HEK293 (cell line): Measurements from ENCODE around the gene MAML2.

Experiments used
- CTCF ChIA-PET: fragments of 350-600 bp; formaldehyde crosslinking; extraction: SDS; loops from one replicate; lab custom pipeline; 2021; ENCODE audit warnings: antibody characterized with exemption; lab: Yijun Ruan, JAX
- POLR2A ChIA-PET: fragments of 300-600 bp; formaldehyde crosslinking; extraction: SDS; loops from one replicate; lab custom pipeline; 2020; ENCODE audit warnings: antibody characterized with exemption, inconsistent platforms; lab: Yijun Ruan, JAX
- H3K27ac ChIP-seq: fragments of 200-500 bp; sonication (Bioruptor generic); 2 replicates; pipeline ENCODE4 v1.5.1; 2014; ENCODE audit warnings: low read depth, low read length, control low read depth, inconsistent platforms; ENCODE audit errors: extremely low read depth
- H3K36me3 ChIP-seq, 2 experiments: fragments of 200-500 bp in 1 of 2; sonication (Bioruptor generic) in 1 of 2; 1 replicate in 1 of 2; 2 replicates in 1 of 2; pipeline ENCODE4 v1.5.1; 2014 to 2017; ENCODE audit warnings: inconsistent platforms in 2 of 2, low read length in 2 of 2; ENCODE audit not compliant: control insufficient read depth in 2 of 2, insufficient read depth in 1 of 2
- H3K4me1 ChIP-seq: fragments of 200-500 bp; sonication (Bioruptor generic); 2 replicates; pipeline ENCODE4 v1.5.1; 2014; ENCODE audit warnings: mild to moderate bottlenecking, low read length, inconsistent platforms; ENCODE audit not compliant: control insufficient read depth, insufficient read depth
- H3K4me3 ChIP-seq: 2 replicates; pipeline ENCODE4 v1.5.1; 2011; ENCODE audit warnings: low read depth, mild to moderate bottlenecking, control low read depth, low read length, moderate library complexity
- H3K9me3 ChIP-seq: fragments of 200-500 bp; sonication (Bioruptor generic); 2 replicates; pipeline ENCODE4 v1.5.1; 2014; ENCODE audit warnings: low read depth, low read length, inconsistent platforms; ENCODE audit not compliant: control insufficient read depth, insufficient read depth
- GLI2 ChIP-seq: fragments of 450-650 bp; formaldehyde crosslinking; IDR thresholded peaks from 2 replicates; pipeline ENCODE4; 2017; ENCODE audit warnings: missing biosample characterization, missing genetic modification characterization, low read depth, borderline replicate concordance
- TCF7L2 ChIP-seq: IDR thresholded peaks from 2 replicates; pipeline ENCODE4 v1.6.1; 2011; ENCODE audit warnings: low read depth, mild to moderate bottlenecking, inconsistent platforms, low read length, moderate library complexity, borderline replicate concordance
- YY2 ChIP-seq: fragments of 450-650 bp; formaldehyde crosslinking; IDR thresholded peaks from 2 replicates; pipeline ENCODE4 v1.5.1; 2016; ENCODE audit warnings: missing biosample characterization, missing genetic modification characterization
- ZNF10 ChIP-seq: fragments of 450-650 bp; formaldehyde crosslinking; IDR thresholded peaks from 2 replicates; pipeline ENCODE4 v1.5.1; 2017; ENCODE audit warnings: missing biosample characterization, missing genetic modification characterization
- ZNF24 ChIP-seq: fragments of 450-650 bp; formaldehyde crosslinking; IDR thresholded peaks from 2 replicates; pipeline ENCODE4 v1.5.1; 2016; ENCODE audit warnings: missing biosample characterization, missing genetic modification characterization
- ZNF292 ChIP-seq: fragments of 450-650 bp; formaldehyde crosslinking; IDR thresholded peaks from 2 replicates; pipeline ENCODE4 v1.5.1; 2016; ENCODE audit warnings: low read depth, missing biosample characterization, missing genetic modification characterization, borderline replicate concordance
- ZNF341 ChIP-seq: fragments of 450-650 bp; formaldehyde crosslinking; IDR thresholded peaks from 2 replicates; pipeline ENCODE4; 2016; ENCODE audit warnings: low read depth, missing biosample characterization, missing genetic modification characterization
- ZNF664 ChIP-seq: fragments of 450-650 bp; formaldehyde crosslinking; IDR thresholded peaks from 2 replicates; pipeline ENCODE4 v1.5.1; 2016; ENCODE audit warnings: missing biosample characterization, missing genetic modification characterization
- ZNF776 ChIP-seq: fragments of 450-650 bp; formaldehyde crosslinking; IDR thresholded peaks from 2 replicates; pipeline ENCODE4 v1.5.0; 2017; ENCODE audit warnings: missing biosample characterization, missing genetic modification characterization, borderline replicate concordance
- TF ChIP-seq, protein P1 (sequence below): fragments of 450-650 bp; formaldehyde crosslinking; IDR thresholded peaks from 2 replicates; pipeline ENCODE4 v1.5.1; 2017; ENCODE audit warnings: missing biosample characterization, missing genetic modification characterization
- TF ChIP-seq, protein P2 (sequence below): fragments of 450-650 bp; formaldehyde crosslinking; optimal IDR thresholded peaks from 2 replicates; pipeline ENCODE3; 2016; ENCODE audit warnings: missing biosample characterization, mild to moderate bottlenecking, missing genetic modification characterization
- TF ChIP-seq, protein P3 (sequence below): fragments of 450-650 bp; formaldehyde crosslinking; IDR thresholded peaks from 2 replicates; pipeline ENCODE4 v1.5.1; 2017; ENCODE audit warnings: missing biosample characterization, mild to moderate bottlenecking, missing genetic modification characterization, moderate library complexity
- TF ChIP-seq, protein P4 (sequence below): fragments of 450-650 bp; formaldehyde crosslinking; IDR thresholded peaks from 2 replicates; pipeline ENCODE4 v1.5.1; 2016; ENCODE audit warnings: missing biosample characterization, missing genetic modification characterization, low read depth
- TF ChIP-seq, protein P5 (sequence below): fragments of 450-650 bp; formaldehyde crosslinking; IDR thresholded peaks from 2 replicates; pipeline ENCODE4 v1.5.1; 2016; ENCODE audit warnings: missing biosample characterization, missing genetic modification characterization, low read depth
- TF ChIP-seq, protein P6 (sequence below): fragments of 450-650 bp; formaldehyde crosslinking; IDR thresholded peaks from 2 replicates; pipeline ENCODE4 v1.5.1; 2016; ENCODE audit warnings: missing biosample characterization, missing genetic modification characterization
- TF ChIP-seq, protein P7 (sequence below): IDR thresholded peaks from 2 replicates; pipeline ENCODE4 v1.6.1; 2011; ENCODE audit warnings: mild to moderate bottlenecking, low read depth, low read length, borderline replicate concordance

Gene MAML2

DNA sequence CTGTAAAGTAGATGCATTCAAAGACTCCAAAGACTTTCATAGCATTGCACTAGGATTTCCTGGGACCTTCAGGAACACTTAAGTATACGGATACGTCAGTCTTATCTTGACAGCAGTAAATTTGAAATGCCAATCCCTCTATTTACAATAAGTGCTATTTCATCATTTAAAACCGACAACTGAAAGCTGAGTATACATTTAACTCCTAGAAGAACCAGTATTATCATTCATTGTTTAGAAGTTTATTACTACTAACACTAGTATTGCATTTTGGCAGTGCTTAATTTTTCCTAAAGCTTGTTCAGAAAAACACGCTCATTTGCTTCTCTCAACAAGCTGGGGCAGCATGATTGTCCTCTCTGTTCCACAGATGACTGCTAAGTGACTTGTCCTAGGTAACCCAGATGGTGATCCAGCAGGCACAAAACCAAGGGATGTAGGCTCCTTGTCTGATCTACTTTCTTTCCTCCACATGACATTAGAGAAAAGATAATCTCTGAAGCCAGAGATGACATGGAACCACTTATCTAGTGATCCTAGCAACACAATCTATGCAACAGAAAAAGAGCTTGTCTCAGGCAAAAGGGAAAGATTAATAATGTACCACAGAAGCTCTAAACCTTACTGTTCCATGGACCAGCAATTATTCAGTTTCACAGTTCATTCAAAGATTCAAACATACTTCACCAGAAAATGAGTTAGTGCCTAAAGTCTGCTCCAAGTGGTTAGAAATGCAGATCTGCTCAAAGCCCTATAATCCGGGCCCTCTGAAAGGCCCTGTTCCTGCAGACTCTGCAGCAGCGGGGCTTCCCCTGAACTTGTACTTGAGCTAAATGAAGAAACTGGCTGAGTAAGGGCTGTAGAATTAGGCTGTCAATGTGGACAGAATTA, 5.2 kb downstream of the MAML2 start:
- Histone ChIP-seq H3K4me1 (peaks cover 6% of the 10 kb centered on the region), H3K9me3 (no peaks in the 10 kb centered on the region)
- TF ChIP-seq, protein P1, sequence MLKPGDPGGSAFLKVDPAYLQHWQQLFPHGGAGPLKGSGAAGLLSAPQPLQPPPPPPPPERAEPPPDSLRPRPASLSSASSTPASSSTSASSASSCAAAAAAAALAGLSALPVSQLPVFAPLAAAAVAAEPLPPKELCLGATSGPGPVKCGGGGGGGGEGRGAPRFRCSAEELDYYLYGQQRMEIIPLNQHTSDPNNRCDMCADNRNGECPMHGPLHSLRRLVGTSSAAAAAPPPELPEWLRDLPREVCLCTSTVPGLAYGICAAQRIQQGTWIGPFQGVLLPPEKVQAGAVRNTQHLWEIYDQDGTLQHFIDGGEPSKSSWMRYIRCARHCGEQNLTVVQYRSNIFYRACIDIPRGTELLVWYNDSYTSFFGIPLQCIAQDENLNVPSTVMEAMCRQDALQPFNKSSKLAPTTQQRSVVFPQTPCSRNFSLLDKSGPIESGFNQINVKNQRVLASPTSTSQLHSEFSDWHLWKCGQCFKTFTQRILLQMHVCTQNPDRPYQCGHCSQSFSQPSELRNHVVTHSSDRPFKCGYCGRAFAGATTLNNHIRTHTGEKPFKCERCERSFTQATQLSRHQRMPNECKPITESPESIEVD (tag by site-specific recombination): peak; percentile 76
- TF ChIP-seq, protein P2, sequence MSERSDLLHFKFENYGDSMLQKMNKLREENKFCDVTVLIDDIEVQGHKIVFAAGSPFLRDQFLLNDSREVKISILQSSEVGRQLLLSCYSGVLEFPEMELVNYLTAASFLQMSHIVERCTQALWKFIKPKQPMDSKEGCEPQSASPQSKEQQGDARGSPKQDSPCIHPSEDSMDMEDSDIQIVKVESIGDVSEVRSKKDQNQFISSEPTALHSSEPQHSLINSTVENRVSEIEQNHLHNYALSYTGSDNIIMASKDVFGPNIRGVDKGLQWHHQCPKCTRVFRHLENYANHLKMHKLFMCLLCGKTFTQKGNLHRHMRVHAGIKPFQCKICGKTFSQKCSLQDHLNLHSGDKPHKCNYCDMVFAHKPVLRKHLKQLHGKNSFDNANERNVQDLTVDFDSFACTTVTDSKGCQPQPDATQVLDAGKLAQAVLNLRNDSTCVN: no peak
- TF ChIP-seq ZNF341 (tag by site-specific recombination): no peak
- no peak for TF ChIP-seq ZNF10 (tag by site-specific recombination)
- TF ChIP-seq, protein P3, sequence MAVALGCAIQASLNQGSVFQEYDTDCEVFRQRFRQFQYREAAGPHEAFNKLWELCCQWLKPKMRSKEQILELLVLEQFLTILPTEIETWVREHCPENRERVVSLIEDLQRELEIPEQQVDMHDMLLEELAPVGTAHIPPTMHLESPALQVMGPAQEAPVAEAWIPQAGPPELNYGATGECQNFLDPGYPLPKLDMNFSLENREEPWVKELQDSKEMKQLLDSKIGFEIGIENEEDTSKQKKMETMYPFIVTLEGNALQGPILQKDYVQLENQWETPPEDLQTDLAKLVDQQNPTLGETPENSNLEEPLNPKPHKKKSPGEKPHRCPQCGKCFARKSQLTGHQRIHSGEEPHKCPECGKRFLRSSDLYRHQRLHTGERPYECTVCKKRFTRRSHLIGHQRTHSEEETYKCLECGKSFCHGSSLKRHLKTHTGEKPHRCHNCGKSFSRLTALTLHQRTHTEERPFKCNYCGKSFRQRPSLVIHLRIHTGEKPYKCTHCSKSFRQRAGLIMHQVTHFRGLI (tag by site-specific recombination): peak; percentile 39; the same call in 1 of the 2 replicates
- TF ChIP-seq, protein P4, sequence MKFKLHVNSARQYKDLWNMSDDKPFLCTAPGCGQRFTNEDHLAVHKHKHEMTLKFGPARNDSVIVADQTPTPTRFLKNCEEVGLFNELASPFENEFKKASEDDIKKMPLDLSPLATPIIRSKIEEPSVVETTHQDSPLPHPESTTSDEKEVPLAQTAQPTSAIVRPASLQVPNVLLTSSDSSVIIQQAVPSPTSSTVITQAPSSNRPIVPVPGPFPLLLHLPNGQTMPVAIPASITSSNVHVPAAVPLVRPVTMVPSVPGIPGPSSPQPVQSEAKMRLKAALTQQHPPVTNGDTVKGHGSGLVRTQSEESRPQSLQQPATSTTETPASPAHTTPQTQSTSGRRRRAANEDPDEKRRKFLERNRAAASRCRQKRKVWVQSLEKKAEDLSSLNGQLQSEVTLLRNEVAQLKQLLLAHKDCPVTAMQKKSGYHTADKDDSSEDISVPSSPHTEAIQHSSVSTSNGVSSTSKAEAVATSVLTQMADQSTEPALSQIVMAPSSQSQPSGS: peak; percentile 47
- no peak for TF ChIP-seq YY2 (tag by site-specific recombination)
- 0 out of 2 replicates have a peak, but pooled peaks have one; percentile 5 for TF ChIP-seq TCF7L2
- TF ChIP-seq ZNF292: no peak
- TF ChIP-seq, protein P5, sequence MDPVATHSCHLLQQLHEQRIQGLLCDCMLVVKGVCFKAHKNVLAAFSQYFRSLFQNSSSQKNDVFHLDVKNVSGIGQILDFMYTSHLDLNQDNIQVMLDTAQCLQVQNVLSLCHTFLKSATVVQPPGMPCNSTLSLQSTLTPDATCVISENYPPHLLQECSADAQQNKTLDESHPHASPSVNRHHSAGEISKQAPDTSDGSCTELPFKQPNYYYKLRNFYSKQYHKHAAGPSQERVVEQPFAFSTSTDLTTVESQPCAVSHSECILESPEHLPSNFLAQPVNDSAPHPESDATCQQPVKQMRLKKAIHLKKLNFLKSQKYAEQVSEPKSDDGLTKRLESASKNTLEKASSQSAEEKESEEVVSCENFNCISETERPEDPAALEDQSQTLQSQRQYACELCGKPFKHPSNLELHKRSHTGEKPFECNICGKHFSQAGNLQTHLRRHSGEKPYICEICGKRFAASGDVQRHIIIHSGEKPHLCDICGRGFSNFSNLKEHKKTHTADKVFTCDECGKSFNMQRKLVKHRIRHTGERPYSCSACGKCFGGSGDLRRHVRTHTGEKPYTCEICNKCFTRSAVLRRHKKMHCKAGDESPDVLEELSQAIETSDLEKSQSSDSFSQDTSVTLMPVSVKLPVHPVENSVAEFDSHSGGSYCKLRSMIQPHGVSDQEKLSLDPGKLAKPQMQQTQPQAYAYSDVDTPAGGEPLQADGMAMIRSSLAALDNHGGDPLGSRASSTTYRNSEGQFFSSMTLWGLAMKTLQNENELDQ (tag by site-specific recombination): no peak
- TF ChIP-seq, all 188 proteins: peak for 4
- Histone ChIP-seq H3K27ac (peak overlapping the region; percentile 12; the same call in 1 of the 2 replicates), H3K36me3 (no peaks in the 10 kb centered on the region), H3K4me3 (no peak overlapping the region)
- ChIA-PET CTCF (interaction anchor here (0.5 to 1.2 kb wide), 3 partner anchors 283 to 1679 kb away, joined by 3 to 5 read pairs (median 4); no protein-coding TSS in a partner anchor), POLR2A (no interaction called here)

DNA sequence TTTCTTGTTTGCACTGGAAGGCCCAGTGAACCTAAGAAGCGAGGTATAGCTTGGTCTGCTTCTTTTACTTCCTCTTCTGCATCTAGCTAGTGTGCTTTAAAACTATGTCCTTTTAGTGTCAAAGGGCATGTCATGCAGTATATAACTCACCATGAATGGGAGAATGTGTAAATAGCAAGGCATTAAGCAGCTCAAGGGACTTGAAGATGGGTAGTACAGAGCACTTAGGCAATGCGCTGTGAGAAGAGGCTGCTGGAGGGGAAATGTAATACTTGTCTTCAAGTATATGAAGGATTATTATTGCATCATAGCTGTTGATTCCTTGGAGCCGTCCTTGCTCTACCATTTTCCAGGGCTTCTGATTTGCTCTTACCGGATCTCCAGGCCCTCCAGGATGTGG, 7.6 kb downstream of the MAML2 start:
- no peak overlapping the region for H3K4me3 ChIP-seq
- H3K36me3 ChIP-seq: no peaks in the 10 kb centered on the region
- CTCF ChIA-PET: interaction anchor here (1.4 kb wide), 1 partner anchor 14 kb away, joined by 3 read pairs; no protein-coding TSS in a partner anchor
- peaks cover 9% of the 10 kb centered on the region; the same call in 1 of the 2 replicates for H3K4me1 ChIP-seq
- no peaks in the 10 kb centered on the region for H3K9me3 ChIP-seq
- POLR2A ChIA-PET: no interaction called here
- no peak overlapping the region for H3K27ac ChIP-seq
- no peak for TF ChIP-seq GLI2 (tag by site-specific recombination)
- TF ChIP-seq ZNF776 (tag by site-specific recombination): no peak
- TF ChIP-seq, protein P6, sequence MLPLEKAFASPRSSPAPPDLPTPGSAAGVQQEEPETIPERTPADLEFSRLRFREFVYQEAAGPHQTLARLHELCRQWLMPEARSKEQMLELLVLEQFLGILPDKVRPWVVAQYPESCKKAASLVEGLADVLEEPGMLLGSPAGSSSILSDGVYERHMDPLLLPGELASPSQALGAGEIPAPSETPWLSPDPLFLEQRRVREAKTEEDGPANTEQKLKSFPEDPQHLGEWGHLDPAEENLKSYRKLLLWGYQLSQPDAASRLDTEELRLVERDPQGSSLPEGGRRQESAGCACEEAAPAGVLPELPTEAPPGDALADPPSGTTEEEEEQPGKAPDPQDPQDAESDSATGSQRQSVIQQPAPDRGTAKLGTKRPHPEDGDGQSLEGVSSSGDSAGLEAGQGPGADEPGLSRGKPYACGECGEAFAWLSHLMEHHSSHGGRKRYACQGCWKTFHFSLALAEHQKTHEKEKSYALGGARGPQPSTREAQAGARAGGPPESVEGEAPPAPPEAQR (tag by site-specific recombination): no peak
- TF ChIP-seq, protein P7, sequence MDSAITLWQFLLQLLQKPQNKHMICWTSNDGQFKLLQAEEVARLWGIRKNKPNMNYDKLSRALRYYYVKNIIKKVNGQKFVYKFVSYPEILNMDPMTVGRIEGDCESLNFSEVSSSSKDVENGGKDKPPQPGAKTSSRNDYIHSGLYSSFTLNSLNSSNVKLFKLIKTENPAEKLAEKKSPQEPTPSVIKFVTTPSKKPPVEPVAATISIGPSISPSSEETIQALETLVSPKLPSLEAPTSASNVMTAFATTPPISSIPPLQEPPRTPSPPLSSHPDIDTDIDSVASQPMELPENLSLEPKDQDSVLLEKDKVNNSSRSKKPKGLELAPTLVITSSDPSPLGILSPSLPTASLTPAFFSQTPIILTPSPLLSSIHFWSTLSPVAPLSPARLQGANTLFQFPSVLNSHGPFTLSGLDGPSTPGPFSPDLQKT: no peak
- TF ChIP-seq ZNF24: no peak
- TF ChIP-seq ZNF664 (tag by site-specific recombination): no peak
- TF ChIP-seq, all 188 proteins: peak for 0
